NCI-H748 (cell line): ENCODE measurements around the gene TRRAP.
"Not testable (repeated sequence)": the region's sequence is repeated elsewhere in the genome, so short reads cannot be mapped to it uniquely, and the experiment has no call there.

ENCODE experiments used
- DNase-seq: peaks from one replicate; lab custom pipeline; 2025; ENCODE audit not compliant: unreplicated experiment; lab: John Stamatoyannopoulos, UW

Gene TRRAP

DNA sequence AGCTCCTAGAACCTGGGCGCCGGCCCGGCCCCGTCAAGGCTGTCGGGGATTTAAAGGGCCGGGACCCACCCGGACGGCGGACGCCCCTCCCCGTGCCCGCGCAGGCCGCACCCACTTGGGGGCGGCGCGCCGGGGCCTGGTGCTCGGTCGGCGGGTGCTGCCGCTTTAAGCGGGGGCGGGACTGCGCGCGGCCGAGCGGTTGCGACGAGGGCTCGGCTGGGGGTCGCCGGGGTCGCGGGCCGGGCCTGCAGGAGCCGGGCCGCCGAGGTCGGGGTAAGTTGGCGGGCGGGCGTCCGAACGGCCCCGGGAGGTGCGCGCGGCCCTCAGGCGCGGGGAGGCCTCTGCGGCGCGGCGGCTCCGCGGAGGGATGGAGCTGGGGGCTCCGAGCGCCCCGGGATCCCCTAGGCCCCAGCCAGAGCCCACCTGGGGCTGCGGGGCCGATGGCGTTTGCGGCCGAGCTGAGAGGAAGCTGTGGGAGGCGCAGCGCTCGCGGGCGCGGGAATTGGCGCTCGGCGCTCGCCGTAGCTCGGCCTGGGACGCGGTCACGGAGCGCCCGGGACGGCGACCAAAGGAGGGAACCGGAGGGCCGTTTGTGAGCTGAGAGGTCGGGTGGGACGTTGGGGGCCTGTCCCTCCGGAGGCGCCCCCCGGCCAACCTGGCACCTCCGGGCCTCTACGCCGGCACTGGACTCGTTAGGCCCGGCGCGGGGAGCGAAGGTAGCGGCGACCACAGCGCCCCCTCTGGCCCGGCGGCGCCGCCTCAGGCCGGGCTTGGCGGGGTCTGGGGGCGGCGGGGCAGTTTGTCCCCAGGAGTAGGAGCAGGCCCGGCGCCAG is at the start of gene TRRAP:
Gene TRRAP, plus strand, starts transcription at position 168 of the 833 bp plus-strand sequence. CDS start 2,619 bp downstream, outside the sequence.
- DNase-seq = peak; percentile 80

DNA sequence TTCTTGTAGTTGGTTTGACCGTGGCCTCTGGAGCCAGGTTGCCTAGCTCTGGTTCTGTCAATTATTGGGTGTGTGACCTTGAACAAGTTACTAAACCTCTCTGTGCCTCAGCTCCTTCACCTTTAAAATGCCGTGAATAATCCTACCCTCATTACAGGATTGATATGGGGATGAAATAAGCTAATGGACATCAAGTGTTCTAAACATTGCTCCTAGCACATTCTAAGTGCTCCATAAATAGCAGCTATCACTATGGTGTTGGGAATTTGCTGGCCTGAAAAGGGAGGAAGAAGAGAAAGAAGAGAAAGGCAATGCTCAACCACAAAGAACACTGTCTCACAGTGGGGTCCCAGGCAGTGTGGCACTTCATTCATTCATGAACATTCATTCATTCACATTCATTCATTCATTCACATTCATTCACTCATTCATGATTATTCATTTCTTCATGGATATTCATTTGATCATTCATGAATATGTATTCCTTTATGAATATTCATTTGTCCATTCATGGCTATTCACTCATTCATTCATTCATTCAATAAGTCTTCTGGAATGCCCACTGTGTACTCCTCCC is 47.3 kb upstream of the TRRAP start:
- no peak for DNase-seq

DNA sequence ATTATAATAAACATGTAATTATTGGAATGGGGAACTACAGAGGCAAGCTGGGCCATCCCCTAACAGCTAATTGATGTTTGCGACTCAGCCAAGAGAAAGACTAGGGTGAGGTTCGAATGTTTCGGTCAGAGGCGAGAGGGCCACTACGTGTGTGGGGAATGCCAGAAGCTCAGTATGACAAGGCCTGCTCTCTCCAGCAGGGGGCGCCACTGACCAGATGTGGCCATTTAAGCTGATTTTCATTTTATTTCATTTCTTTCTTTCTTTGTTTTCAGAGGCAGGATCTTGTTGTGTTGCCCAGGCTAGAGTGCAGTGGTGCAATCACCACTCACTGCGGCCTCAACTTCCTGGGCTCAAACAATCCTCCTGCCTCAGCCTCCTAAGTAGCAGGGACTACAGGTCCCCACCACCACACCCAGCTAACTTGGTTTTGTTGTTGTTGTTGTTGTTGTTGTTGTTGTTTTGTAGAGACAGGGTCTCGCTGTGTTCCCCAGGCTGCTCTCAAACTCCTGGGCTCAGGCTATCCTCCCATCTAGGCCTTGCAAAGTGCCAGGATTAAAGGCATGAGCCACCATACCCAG is 46.6 kb upstream of the TRRAP start:
- peak; percentile 6 for DNase-seq

DNA sequence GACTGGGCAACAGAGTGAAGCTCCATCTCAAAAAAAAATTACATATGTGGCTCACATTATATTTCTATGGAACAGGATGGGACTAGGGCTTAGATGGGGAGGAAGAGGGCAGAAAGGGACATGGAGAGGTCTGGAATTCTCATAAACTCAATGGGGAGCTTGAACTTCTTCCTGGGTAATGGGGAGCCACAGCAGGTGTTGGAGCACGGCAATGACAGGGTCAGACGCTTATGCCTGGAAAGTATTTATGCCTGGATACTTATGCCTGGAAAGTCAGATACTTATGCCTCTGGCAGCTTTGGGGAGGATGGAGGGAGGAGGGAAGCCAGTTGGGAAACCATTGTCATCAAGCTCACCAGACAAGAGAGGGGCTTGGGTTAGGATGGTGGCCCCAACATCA is 45.3 kb upstream of the TRRAP start:
- no peak for DNase-seq

DNA sequence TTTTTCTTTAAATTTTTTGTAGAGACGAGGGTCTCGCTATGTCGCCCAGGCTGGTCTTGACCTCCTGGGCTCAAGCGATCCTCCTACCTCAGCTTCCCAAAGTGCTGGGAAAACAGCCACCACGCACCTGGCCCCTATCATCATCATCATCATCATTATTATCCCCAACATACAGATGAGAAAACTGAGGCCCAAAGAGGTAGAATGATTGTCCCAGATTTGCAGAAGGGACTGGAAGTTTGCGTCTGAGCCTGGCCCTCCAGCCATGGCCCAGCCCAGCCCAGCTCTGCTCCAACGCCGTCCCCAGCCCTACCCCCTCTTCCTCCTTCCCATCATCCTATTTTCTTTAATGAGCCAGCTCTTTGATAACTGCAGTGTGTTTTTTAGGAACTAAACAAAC is 43.4 kb upstream of the TRRAP start:
- DNase-seq = no peak

DNA sequence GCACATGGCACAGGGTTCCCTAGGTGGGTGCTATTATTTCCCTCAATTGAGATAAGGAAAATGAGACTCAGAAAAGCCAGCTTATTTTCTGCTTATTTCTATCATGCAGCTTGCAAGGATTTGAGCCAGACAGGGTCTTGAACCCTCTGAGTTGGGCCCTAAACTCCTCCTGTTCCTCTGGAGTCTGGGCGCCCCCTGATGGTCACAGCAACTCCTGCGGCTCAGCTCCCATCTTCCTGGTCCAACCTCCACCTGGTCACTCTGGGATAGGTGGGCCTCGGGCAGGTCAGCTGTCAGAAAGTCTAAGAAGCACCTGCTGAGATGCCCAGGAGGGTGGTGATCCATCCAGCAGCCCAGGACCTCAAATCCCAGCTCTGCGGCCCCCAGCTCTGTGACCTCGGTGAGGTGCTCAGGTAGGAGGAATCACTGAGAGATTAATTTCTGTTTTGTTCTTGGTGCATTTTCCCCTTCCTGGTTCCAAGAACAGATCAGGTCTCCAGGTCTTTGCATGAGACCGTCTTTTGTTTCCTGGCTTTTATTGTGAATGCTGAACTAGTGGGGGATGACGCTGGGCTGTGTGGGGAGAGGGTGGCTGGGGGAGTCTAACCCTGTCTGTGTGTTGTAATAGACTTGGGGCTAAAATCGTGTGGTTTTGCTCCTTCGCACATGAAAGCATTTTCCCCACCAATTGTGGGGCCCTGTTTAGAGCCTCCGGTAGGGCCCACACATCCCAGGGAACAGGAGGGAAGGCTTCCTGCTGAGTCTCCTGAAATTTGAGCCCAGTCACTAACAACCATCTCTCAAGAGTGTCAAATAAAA is 41.3 kb upstream of the TRRAP start:
- peak; percentile 73 for DNase-seq

DNA sequence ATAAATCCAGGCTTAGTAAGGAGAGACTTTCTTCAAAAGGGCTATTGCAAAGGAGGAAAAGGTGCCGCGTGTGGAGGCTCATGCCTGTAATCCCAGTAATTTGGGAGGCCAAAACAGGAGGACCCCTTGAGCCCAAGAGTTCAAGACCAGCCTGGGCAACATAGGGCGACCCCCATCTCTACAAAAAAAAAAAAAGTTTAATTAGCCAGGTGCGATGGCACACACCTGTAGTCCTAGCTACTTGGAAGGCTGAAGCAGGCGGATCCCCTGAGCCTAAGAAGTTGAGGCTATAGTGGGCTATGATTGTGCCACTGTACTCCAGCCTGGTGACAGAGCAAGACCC is 40.7 kb upstream of the TRRAP start:
- no peak for DNase-seq

DNA sequence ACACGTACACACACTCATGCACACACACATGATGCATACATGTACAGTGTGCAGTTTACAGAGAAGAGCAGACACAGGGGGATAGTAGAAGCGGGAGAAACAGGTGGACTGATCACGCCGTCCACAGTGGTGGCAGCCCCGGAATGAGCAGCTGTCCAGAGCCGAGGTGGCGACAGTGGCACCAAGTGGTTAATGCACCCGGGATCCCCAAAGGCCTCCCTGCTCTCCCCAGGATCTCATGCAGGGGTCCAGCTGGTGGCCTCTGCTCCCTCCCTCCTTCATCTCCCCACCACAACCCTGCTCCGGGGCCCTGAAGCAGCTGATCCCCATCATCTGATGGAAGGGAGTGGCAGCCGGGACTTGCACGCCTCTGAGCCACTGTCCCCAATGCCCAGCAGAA is 38.2 kb upstream of the TRRAP start:
- no peak for DNase-seq

DNA sequence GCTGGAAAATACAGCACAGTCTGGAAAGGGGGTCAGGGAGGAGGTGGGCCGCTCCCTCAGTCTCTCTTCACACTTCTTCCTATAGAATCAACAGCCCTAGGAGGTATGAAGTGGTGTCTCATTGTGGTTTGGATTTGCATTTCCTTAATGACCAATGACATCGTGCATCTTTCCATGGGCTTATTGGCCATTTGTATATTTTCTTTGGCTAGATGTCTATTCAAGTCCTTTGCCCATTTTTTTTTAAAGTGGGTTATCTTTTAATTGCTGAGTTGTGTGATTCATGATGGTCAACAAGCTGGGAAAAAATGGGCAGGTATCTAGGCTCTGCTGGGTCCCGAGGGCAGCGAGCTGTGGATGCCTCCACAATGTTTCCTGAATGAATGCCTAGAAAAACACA is 37.6 kb upstream of the TRRAP start:
- DNase-seq = no peak

DNA sequence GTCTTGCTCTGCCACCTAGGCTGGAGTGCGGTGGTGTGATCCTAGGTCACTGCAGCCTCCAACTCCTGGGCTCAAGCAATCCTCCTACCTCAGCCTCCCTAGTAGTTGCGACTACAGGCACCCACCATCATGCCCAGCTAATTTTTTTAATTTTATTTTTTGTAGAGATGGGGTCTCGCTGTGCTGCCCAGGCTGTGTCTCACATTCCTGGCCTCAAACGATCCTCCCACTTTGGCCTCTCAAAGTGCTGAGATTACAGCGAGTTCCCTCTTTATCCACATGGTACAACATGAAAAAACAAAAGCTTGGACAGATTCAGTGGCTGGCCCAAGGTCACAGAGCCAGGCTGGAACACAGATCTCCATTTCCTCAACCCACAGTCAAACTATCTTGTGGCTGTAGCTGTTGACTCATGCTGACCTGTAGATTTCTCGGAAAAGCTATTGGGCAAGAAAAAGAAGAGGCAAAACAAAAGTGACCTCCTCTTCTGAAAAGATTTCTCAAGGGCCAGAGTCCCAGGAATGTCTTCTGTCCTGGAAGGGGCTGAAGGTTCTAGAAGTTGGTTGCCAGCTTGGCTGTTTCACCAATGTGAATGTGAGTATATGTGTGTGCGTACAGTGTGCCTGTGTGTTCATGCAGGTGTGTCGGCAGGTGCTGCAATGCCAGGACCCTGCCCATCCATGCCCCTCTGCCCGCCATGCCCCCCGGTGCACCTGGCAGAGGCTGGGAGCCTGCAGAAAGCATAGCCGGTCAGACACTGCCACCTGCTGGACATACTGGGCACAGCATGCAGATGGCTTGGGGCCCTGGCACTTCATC is 36.9 kb upstream of the TRRAP start:
- DNase-seq = peak; percentile 64

DNA sequence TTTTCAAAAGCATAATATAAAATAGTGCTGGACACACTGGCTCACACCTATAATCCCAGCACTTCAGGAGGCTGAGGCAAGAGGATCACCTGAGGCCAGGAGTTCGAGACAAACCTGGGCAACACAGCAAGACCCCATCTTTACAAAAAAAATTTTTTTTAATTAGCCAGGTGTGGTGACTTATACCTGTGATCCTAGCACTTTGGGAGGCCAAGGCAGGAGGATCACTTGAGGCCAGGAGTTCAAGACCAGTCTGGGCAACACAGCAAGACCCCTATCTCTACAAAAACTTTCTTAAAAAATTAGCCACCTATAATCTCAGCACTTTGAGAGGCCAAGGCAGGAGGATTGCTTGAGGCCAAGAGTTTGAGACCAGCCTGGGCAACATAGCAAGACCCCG is 35.8 kb upstream of the TRRAP start:
- DNase-seq = not testable (repeated sequence)

DNA sequence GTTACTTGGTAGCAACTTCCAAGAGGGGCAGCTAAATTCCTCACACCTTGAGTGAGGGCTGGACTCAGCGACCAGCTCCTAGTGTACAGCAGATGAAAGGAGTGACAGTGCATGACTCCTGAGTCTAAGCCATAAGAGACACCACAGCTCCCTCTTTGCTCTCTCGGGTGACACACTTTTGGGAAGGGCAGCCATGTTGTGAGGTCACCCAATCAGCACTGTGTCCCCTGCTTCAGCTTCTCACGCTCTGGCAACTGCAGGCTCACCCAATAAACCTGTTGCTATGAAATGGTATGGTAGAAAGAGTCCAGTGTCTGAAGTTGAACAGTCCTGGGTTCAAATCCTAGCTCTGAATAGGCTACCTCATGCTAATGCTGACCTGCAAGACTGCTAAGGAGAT is 29.4 kb upstream of the TRRAP start:
- no peak for DNase-seq

DNA sequence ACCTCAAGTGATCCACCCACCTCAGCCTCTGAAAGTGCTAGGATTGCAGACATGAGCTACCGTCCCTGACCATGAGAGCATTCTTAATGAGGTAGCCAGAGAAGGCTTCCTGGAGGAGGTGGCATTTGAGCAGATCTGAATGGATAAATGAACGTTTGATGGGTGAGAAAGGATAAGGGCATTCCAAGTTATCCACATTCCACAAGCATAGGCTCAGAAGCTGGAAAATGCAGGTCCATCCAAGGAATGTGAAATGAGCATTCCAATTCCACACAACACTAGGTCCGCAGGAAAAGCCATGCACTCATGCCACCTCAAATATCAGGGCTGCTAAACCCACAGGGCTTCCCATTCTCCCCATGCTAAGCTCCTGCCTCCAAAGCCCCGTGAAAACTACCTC is 25.5 kb upstream of the TRRAP start:
- DNase-seq = no peak

DNA sequence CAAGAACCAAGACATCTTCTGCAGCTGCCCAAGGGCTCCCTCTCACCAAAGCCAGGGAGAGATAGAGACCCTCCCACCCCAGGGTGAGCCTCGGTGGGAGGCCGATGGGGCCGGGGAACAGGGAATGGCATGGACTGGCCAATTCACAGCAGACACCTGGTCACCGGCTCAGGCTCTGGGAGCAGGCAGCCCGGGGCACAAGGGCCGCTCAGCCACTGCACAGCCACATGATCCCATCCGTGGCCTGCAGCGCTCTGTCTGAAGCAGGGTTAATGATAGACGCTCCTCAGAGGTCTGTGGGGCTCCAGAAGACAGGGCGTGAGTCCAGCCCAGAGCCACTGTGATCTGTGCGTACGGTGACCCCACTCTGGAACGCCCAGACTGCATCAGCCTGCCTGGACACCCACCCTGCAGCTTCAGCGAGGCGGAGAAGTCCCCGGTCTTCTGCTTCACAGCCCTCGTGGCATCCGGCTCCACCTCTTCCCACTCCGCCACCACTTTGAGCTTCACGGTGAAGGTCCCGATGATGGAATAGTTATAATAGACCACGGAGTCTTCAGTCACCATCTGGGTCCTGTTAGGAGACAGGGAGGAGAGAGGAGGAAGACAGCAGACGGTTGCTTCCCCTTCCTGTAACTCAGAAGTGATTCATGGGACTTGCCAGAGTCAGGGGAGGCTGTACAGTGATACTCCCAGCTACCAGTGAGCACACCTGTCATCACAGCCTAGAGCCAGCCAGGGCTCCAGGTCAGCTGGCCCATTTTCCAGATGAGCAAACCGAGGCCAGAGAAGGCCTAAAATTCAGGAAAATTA is 22.5 kb upstream of the TRRAP start:
- no peak for DNase-seq

DNA sequence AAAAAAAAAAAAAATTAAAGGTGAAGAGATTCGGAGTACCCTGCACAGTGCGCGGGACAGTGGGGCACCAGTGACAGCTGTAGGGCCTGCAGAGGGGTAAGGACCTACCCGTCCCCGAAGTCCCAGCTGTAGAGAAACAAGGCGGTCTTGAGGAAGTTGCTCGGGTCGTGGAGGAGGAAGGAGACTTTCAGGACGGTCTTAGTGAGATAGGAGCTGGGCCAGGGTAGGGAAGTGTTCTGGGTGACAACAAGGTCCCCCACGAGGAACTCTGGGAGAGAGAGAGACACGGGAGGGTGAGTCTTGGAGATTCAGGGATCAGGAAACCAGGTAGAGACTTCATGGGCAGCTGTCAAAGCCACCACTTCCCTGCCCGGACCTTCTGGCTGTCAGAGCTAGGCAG is 18.3 kb upstream of the TRRAP start:
- no peak for DNase-seq

DNA sequence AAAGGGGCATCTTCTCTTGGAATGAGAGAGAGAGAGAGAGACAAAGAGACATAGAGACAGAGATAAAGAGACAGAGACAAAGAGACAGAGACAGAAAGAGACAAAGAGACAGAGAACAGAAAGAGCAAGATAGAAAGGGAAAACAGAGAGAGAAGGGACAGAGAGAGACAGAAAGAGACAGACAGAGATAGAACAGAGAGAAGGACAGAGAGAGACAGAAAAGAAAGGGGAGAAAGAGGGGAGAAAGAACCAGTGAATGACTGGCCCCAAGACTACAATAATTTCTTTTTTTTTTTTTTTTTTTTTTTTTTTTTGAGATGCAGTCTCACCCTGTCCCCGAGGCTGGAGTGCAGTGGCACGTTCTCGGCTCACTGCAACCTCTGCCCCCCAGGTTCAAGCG is 16.1 kb upstream of the TRRAP start:
- DNase-seq = no peak

DNA sequence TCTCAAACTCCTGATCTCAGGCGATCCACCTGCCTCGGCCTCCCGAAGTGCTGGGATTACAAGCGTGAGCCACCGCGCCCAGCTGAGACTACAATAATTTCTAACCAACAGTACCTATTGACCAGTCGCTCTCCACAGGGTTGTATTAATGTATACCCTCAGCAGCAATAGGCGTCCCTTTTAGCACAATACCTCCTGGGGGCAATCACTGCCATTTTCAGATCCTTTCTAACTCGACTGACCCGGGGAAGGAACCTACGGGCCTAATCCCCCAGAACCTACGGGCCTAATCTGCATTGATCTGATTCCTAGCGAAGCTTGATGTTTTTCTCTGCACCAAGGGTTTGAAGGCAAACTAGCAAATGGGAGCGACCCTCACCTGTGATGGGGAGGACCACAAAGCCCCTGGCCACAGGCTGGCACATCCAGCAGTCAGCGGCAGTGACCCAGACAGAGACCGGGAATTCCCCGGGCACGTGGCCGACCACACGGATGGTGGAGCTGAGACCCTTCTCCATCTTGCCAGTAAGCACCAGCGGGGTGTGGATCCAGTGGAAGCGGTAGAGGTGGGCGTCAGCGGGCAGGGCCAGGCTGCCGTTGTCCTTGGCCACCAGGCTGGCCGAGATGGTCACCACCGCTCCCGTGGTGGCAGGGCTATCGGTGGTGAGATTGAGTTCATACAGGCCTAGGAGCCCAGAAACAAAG is 15.5 kb upstream of the TRRAP start:
- no peak for DNase-seq

DNA sequence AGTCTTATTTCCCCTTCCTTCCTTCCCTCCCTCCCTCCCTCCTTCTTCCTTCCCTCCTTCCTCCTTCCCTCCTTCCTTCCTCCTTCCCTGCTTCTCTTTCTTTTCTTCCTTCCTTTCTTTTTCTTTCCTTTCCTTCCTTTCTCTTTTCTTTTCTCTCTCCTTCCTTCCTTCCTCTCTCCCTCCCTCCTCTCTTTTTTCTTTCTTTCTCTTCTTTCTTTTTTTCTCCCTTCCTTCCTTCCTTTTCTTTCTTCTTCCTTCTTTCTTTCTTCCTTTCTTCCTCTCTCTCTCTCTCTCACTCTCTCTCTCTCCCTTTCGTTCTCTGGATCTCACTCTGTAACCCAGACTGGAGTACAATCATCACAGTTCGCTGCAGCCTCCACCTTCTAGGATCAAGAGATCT is 14.7 kb upstream of the TRRAP start:
- no peak for DNase-seq

DNA sequence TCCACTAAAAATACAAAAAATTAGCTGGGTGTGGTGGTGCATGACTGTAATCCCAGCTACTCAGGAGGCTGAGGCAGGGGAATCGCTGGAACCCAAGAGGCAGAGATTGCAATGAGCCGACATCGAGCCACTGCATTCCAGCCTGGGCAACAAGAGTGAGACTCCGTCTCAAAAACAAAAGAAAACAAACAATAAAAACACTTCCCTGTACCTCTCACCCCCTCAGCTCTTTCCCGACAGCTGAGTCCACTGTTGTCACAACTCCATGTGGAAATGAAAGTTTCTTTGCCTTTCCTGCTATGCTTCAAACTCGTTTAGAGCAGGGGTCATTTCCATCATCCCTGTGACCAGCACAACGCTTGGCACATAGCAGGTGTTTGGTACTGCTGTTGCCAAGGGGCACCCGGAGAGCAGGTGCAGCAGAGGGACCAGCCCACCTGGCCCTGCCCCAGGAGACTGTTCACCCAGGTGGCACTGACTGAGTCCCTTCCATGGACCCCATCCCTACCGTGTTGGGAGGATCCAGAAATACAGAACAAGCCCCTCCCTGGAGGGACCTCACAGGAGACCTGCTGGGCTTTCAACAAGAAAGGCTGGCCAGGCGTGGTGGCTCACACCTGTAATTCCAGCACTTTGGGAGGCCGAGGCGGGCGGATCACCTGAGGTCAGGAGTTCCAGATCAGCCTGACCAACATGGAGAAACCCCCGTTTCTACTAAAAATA is 13.4 kb upstream of the TRRAP start:
- DNase-seq = no peak
